ENCODE measurements around the gene DRAP1.

DNA sequence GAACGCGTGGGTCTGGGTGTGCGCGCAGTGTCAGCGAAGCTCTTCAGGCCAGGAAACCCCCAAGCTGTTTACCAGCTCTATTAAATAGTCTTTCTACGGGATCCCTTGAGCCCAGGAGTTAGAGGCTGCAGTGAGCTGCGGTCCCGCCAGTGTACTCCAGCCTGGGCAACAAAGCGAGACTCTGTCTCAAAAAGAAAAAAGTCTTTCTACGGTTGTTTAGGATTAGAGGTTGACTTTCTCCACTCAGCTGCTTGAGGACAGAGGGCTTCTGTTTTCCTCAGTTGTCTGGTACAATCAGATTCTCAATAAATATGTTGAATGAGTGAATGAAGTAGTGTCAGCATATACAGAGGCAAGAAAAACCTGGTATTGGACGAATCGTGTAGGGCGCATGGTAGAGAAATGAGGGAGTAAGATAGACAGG lies 42.9 kb downstream of the DRAP1 start:
- TF ChIP-seq CTCF (IDR thresholded peaks at IDR 0.05), result no peak
- TF ChIP-seq ZFX (IDR thresholded peaks at IDR 0.05; ENCODE audit: borderline replicate concordance), result no peak

Data from 22Rv1 (cell line).